IPS-18a (cell line): ENCODE data around the gene AMPH.
"Not testable (repeated sequence)": the region's sequence is repeated elsewhere in the genome, so short reads cannot be mapped to it uniquely, and the experiment has no call there.

Experiments
- H3K27ac ChIP-seq: one replicate; pipeline ENCODE4 v1.5.1; 2013; ENCODE audit warnings: low read length
- H3K27me3 ChIP-seq: one replicate; pipeline ENCODE4 v1.6.1; 2013; ENCODE audit warnings: mild to moderate bottlenecking, low read length; ENCODE audit not compliant: control insufficient read depth, insufficient read depth
- H3K36me3 ChIP-seq: one replicate; pipeline ENCODE4 v1.6.1; 2013; ENCODE audit warnings: low read depth, low read length; ENCODE audit not compliant: control insufficient read depth
- H3K4me1 ChIP-seq: one replicate; pipeline ENCODE4 v1.6.1; 2013; ENCODE audit warnings: low read depth, low read length; ENCODE audit not compliant: control insufficient read depth
- H3K4me3 ChIP-seq: one replicate; pipeline ENCODE4 v1.5.1; 2013; ENCODE audit warnings: low read length
- H3K9ac ChIP-seq: one replicate; pipeline ENCODE4 v1.6.1; 2013; ENCODE audit warnings: mild to moderate bottlenecking, low read length, moderate library complexity
- H3K9me3 ChIP-seq: one replicate; pipeline ENCODE4 v1.6.1; 2013; ENCODE audit warnings: low read depth, low read length; ENCODE audit not compliant: control insufficient read depth

The AMPH gene

DNA sequence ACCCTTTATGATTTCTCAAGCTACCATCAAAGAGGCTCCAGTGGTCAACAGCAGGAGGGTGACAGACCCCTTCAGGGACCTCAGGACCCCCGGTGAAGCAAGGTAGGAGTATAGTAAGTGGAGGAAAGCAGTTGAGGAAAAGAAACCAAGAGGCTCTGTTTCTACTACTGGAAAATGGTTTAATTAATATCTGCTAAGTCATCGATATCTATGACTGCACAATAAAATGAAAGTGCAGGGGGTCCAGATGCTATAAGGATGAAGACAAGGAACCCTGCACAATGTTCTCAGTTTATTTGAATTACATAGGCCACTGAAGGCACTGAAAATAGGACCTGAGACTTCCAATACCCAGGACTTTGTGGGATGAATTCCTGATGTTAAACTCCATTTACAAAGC lies 23.7 kb downstream of the AMPH start:
- no peaks in the 10 kb centered on the region for H3K27me3 ChIP-seq
- no peaks in the 10 kb centered on the region for H3K9me3 ChIP-seq
- H3K9ac ChIP-seq: no peak overlapping the region
- H3K4me1 ChIP-seq: no peaks in the 10 kb centered on the region
- H3K36me3 ChIP-seq: no peaks in the 10 kb centered on the region
- no peak overlapping the region for H3K4me3 ChIP-seq
- no peak overlapping the region for H3K27ac ChIP-seq

DNA sequence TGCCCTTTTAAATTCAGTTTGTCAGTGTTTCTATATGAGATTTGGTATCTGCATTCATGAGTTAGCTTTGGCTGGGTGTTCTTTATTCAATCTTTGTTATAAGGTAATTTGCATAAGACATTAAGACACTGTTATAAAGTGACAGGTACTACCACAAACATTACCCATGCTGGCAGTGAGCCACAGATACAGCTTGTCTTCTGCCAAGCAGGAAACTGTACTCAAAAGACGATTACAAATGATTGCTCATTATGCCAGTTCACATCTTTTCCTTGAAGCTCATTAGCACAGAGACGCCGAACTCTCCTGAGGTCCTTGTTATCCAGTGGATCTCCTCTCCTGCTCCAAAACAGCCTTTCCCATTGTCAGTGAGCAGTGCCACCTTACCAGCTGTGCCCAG lies 30.4 kb downstream of the AMPH start:
- Histone ChIP-seq H3K9ac (no peak overlapping the region), H3K36me3 (no peaks in the 10 kb centered on the region), H3K4me1 (no peaks in the 10 kb centered on the region), H3K9me3 (no peaks in the 10 kb centered on the region), H3K27me3 (no peaks in the 10 kb centered on the region), H3K4me3 (no peak overlapping the region), H3K27ac (no peak overlapping the region)

DNA sequence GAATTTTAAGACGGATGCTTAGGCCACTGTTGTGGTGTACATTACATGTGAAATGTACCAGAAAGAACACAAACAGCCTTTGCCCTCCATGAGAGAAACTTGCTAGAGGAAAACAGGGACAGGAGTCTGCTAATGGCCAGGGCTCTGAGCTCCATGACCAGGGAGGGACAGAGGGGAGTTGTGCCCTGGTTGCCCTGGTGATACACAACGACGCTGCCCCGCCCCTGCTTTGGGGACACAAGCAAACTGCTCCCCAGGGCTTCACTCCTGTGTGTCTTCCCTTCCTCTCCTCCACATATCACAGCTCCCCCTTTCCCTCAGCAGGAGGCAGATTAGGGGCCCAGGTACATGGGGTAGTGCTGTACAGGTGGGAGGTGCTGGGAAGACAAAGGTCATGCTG lies 36.2 kb downstream of the AMPH start:
- Histone ChIP-seq H3K27ac (no peak overlapping the region), H3K4me1 (no peaks in the 10 kb centered on the region), H3K36me3 (no peaks in the 10 kb centered on the region), H3K9ac (no peak overlapping the region), H3K4me3 (no peak overlapping the region), H3K9me3 (peaks cover 6% of the 10 kb centered on the region), H3K27me3 (no peaks in the 10 kb centered on the region)

DNA sequence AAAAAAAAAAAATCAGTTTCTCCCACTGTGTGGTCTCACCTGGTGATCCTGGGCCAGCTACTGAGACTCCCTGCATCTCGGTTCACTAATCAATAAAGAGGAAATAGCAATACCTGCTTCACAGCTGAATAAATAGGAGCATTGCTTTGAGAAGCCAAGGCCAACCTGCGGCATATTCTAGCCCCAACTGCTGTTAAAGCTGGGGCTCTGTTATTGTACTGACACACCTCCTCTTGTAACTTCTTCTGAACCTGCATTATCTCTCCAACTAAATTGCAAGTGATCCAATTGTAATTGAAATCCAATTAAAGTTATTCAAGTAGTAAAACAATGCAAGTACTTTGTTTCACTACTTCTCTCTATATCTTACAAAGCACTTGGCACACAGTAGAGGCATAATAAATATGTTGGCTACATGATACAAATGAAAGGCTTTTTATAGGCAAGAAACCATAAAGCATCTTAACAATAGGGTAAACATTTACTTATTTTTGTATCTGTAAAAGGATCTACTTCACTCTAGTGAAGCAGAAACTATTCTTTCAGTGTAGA lies 38.4 kb downstream of the AMPH start:
- peaks cover 6% of the 10 kb centered on the region for H3K9me3 ChIP-seq
- no peak overlapping the region for H3K27ac ChIP-seq
- no peak overlapping the region for H3K9ac ChIP-seq
- no peaks in the 10 kb centered on the region for H3K27me3 ChIP-seq
- H3K4me3 ChIP-seq: no peak overlapping the region
- H3K4me1 ChIP-seq: no peaks in the 10 kb centered on the region
- H3K36me3 ChIP-seq: no peaks in the 10 kb centered on the region

DNA sequence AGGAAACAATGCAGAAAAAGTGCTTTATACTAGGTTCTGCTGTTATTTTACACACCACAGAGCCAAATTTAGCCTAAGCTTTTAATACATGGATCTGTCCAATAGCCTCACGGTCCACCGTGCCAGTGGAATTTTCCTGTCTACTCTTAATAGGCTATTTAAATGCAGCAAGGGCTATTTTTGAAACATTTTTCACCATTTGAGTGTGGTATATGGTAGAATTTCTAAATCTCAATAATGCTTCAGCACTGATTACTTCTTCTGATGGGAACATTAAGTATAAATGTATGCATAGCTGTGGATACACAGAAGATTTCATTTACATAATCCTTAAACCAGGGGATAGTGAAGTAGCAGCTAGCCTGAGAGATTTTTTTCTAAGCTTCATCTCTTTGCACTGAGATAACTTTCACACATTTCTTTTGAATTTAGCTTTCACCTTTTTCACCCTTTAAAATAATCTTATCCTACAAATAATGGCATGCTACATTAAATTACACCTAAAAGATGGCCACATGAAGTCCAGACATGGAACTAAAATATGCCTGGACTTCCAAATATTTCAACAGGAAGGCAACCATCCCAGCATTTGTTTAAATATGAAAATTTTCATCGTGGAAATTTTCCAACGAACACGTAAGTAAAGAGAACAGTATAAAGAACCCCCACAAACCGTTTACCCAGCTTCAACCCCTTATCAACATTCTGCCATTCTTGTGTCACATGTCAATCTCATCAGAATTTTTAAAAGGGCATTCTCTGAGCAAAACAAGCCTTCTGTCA lies 45.4 kb downstream of the AMPH start:
- no peak overlapping the region for H3K4me3 ChIP-seq
- H3K27ac ChIP-seq: no peak overlapping the region
- no peaks in the 10 kb centered on the region for H3K36me3 ChIP-seq
- no peak overlapping the region for H3K9ac ChIP-seq
- no peaks in the 10 kb centered on the region for H3K27me3 ChIP-seq
- no peaks in the 10 kb centered on the region for H3K4me1 ChIP-seq
- H3K9me3 ChIP-seq: no peaks in the 10 kb centered on the region

DNA sequence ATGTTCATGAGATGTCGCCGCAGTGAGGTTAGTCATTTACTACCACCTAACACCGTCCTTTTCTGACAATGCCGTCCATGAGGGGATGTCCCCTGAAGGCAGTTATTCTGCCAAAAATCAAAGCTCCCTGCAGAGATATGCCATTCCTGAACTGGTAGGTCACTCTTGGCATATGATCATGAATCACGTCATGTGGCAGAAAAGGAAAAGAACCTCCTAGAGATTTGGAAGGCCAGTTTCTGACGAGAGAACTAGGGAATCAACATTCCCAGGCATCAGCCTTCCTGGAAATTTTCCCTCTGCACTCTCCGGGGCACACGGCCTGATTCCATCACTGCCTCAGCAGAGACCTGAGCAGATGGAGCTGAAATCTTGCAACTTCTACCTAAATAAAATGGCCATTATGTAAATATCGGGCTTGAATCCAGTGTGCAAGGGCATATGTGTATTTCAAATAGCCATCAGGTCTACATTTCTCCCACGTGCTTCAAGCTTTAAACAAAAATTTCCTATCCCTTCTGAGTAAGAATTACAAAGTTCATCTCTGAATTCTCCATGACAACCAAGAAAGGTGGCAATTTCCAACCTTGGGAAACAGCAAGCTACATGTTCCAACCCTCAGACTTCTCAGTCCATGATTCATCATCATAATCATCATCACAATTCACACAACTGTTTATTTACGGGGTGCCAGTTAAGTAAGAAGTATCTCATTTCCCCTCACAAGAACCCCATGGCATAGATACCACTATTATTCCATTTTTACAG lies 46.5 kb downstream of the AMPH start:
- H3K4me3 ChIP-seq: no peak overlapping the region
- H3K9ac ChIP-seq: no peak overlapping the region
- no peak overlapping the region for H3K27ac ChIP-seq
- no peaks in the 10 kb centered on the region for H3K9me3 ChIP-seq
- no peaks in the 10 kb centered on the region for H3K36me3 ChIP-seq
- no peaks in the 10 kb centered on the region for H3K27me3 ChIP-seq
- H3K4me1 ChIP-seq: peaks cover 3% of the 10 kb centered on the region

DNA sequence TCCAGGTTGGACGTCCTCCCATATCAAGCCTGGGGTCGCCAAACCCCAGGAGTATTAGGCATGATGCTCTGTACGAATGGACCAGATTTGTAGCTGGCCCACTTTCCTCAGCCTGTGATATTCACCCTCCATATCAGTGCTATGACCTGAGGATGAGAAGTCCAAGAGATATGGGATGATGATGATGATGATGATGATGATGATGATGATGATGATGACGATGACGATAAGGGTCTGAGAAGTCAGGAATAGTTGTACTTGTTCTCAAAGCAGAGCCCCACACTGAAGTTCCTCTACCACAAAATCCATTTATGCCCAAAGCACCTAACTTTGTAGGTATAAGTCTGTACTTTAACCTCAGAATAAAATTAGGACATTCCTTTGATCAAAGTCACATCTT lies 50.7 kb downstream of the AMPH start:
- H3K27ac ChIP-seq: no peak overlapping the region
- no peaks in the 10 kb centered on the region for H3K36me3 ChIP-seq
- H3K27me3 ChIP-seq: no peaks in the 10 kb centered on the region
- H3K4me3 ChIP-seq: no peak overlapping the region
- no peak overlapping the region for H3K9ac ChIP-seq
- no peaks in the 10 kb centered on the region for H3K9me3 ChIP-seq
- H3K4me1 ChIP-seq: peaks cover 3% of the 10 kb centered on the region

DNA sequence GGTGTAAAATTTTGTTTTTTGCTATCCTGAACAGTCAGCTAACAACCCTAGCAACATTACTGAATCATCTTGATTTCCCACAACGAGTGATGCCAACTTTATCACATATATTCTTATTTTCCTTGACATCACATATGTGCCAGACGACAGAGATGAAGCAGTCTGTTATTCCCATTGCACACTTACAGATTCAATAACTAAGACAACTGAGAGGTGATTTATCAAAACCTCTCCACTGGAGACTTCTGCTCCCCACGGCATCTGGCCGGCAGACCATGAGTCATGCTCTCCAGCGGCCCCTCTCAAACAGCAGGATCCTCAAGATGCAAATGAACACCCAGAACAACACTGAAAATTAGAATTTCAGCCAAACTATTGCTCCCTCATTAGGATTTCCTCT lies 57.1 kb downstream of the AMPH start:
- no peak overlapping the region for H3K4me3 ChIP-seq
- no peaks in the 10 kb centered on the region for H3K27me3 ChIP-seq
- no peak overlapping the region for H3K9ac ChIP-seq
- no peaks in the 10 kb centered on the region for H3K4me1 ChIP-seq
- no peaks in the 10 kb centered on the region for H3K36me3 ChIP-seq
- H3K9me3 ChIP-seq: no peaks in the 10 kb centered on the region
- no peak overlapping the region for H3K27ac ChIP-seq

DNA sequence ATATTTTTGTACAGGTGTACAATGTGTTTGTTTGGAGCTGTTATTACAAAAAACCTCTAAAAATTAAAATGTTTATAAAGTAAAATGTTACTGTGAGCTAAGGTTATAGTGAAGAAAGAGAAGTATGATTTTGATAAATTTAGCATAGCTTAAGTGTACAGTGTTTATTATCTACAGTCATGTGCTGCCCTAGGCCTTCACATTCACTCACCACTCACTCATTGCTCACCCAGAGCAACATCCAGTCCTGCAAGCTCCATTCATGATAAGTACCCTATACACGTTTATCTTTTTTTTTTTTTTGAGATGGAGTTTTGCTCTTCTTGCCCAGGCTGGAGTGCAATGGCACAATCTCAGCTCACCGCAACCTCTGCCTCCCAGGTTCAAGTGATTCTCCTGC lies 59.6 kb downstream of the AMPH start:
- not testable (repeated sequence) for H3K9ac ChIP-seq, H3K4me3 ChIP-seq, H3K27me3 ChIP-seq, H3K9me3 ChIP-seq, H3K27ac ChIP-seq, H3K36me3 ChIP-seq, H3K4me1 ChIP-seq

DNA sequence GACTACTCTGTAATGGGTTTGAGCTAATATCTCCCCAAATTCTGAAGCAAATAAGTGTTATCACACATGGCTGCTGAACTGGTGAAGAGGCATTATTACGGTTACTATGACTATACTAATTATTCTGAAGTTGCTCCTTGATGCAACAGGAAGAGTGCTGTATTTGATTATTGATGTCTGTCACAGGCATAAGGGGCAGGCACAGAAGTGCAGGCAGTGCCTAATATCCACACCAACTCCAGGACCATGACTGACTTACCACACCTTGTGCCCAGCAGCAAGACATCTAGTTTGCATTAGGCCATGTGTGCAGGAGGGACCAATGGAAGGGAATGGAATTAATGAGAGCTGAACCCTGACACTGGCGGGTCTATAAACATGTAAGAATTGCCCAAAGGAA lies 62.7 kb downstream of the AMPH start:
- no peaks in the 10 kb centered on the region for H3K27me3 ChIP-seq
- H3K27ac ChIP-seq: no peak overlapping the region
- no peak overlapping the region for H3K4me3 ChIP-seq
- H3K9me3 ChIP-seq: no peaks in the 10 kb centered on the region
- no peaks in the 10 kb centered on the region for H3K36me3 ChIP-seq
- no peaks in the 10 kb centered on the region for H3K4me1 ChIP-seq
- H3K9ac ChIP-seq: no peak overlapping the region

DNA sequence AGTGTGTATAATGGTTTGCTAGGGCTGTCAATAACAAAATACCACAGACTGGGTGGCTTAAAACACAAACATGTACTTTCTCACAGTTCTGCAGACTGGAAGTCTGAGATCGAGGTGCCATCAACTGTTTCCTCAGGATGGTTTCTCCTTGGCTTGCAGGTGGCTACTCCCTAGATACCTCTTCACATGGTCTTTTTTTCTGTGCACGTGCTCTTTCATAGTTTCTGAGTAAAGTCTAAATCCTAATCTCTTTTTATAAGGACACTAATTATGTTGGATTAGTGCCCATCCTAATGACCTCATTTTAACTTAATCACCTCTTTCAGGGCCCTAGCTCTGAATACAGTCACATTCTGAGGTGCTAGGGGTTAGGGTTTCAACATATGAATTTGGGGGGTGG lies 65.9 kb downstream of the AMPH start:
- H3K9ac ChIP-seq: no peak overlapping the region
- H3K9me3 ChIP-seq: no peaks in the 10 kb centered on the region
- no peaks in the 10 kb centered on the region for H3K4me1 ChIP-seq
- H3K27me3 ChIP-seq: no peaks in the 10 kb centered on the region
- H3K27ac ChIP-seq: no peak overlapping the region
- no peaks in the 10 kb centered on the region for H3K36me3 ChIP-seq
- H3K4me3 ChIP-seq: no peak overlapping the region

DNA sequence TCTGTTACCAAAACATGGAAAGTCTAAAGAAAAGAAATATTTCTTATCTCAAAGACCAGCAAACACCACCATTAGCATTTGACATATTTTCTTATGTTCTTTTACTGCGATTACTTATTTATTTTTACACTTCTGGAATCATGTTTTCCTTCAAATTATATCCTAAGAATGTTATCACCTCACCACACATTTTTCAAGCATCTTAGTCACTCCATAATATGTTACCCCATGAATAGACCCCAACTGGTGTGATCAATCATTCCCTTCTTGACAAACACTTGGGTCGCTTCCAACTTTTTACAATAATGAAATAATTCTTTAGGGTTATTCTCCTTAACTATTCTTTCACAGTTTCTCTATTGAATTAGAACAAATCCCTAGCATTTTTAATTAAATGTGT lies 67.4 kb downstream of the AMPH start:
- Histone ChIP-seq H3K27ac (no peak overlapping the region), H3K27me3 (no peaks in the 10 kb centered on the region), H3K4me3 (no peak overlapping the region), H3K4me1 (no peaks in the 10 kb centered on the region), H3K36me3 (no peaks in the 10 kb centered on the region), H3K9me3 (no peaks in the 10 kb centered on the region), H3K9ac (no peak overlapping the region)
